NCI-H1048 (cell line): Measurements from ENCODE around the gene SMPD3.

ENCODE experiments used
- DNase-seq: peaks from one replicate; lab custom pipeline; 2025; lab: John Stamatoyannopoulos, UW

Gene SMPD3

GRCh38 chr16:68403177-68403576, 45.1 kb downstream of the SMPD3 start:
- DNase-seq = no peak

GRCh38 chr16:68402748-68403040, 45.6 kb downstream of the SMPD3 start:
- DNase-seq = no peak

- no peak for DNase-seq
Observed at GRCh38 chr16:68401871-68402747, 46.2 kb downstream of the SMPD3 start.

GRCh38 chr16:68400924-68401460, 47.3 kb downstream of the SMPD3 start:
- DNase-seq = no peak

- no peak for DNase-seq
Observed at GRCh38 chr16:68400083-68400923, 48.0 kb downstream of the SMPD3 start.

- DNase-seq = no peak
Observed at GRCh38 chr16:68399456-68399855, 48.9 kb downstream of the SMPD3 start.

GRCh38 chr16:68397710-68398201, 50.6 kb downstream of the SMPD3 start:
- no peak for DNase-seq

GRCh38 chr16:68396481-68396880, 51.8 kb downstream of the SMPD3 start:
- no peak for DNase-seq

GRCh38 chr16:68395815-68396214, 52.5 kb downstream of the SMPD3 start:
- no peak for DNase-seq

- no peak for DNase-seq
Observed at GRCh38 chr16:68395167-68395786, 53.0 kb downstream of the SMPD3 start.

- no peak for DNase-seq
Observed at GRCh38 chr16:68393333-68393732, 55.0 kb downstream of the SMPD3 start.

GRCh38 chr16:68389750-68390371, 58.4 kb downstream of the SMPD3 start:
- DNase-seq = no peak

- no peak for DNase-seq
Observed at GRCh38 chr16:68389006-68389405, 59.3 kb downstream of the SMPD3 start.

- no peak for DNase-seq
Observed at GRCh38 chr16:68388124-68388523, 60.2 kb downstream of the SMPD3 start.

GRCh38 chr16:68387301-68387700, 61.0 kb downstream of the SMPD3 start:
- DNase-seq = no peak

GRCh38 chr16:68386628-68387027, 61.7 kb downstream of the SMPD3 start:
- no peak for DNase-seq

GRCh38 chr16:68385371-68385770, 62.9 kb downstream of the SMPD3 start:
- no peak for DNase-seq

GRCh38 chr16:68384288-68385161, 63.8 kb downstream of the SMPD3 start:
- no peak for DNase-seq

GRCh38 chr16:68383858-68384257, 64.5 kb downstream of the SMPD3 start:
- DNase-seq = no peak

- DNase-seq = no peak
Observed at GRCh38 chr16:68382296-68382718, 66.0 kb downstream of the SMPD3 start.

- DNase-seq = no peak
Observed at GRCh38 chr16:68381363-68381724, 67.0 kb downstream of the SMPD3 start.
